ENCODE data around the gene PNPLA7.

- TF ChIP-seq CTCF (IDR thresholded peaks at IDR 0.05 in 4 of 5, conservative IDR thresholded peaks at IDR 0.05 in 1 of 5) (no peak), POLR2A (IDR thresholded peaks at IDR 0.05) (no peak)
Observed at GRCh38 chr9:137524981-137525317, 25.3 kb downstream of the PNPLA7 start.

All from gastrocnemius medialis (tissue), 4 donors.